Panc1 (cell line): ENCODE results near the gene CASP3.

Experiments
- SIN3A ChIP-seq: IDR thresholded peaks from 2 replicates; pipeline ENCODE4 v1.6.1; 2012; ENCODE audit warnings: low read depth, mild to moderate bottlenecking, low read length, moderate library complexity, borderline replicate concordance; ENCODE audit not compliant: insufficient read depth
- TF ChIP-seq, protein P1 (sequence below): fragments of 450-650 bp; IDR thresholded peaks from 2 replicates; pipeline ENCODE4 v1.5.1; 2017; ENCODE audit warnings: mild to moderate bottlenecking

DNA sequence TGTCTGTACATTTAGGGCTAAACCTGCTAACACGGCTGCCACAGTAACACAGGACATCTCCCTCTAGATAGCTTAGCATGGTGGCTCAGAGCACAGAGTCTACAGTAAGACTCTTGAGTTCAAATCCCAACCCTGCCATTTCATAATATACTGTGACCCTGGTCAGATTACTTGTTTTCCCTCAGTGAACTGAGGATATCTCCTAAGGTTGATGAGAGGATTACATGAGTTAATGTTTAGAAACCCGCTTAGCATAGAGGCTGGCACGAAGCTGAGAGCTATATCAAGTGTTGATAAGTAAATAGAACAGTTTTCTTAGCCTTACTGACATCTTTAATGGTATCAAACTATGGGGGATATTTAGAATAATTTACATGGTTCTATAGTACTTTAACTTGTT is 37.2 kb downstream of the CASP3 start:
- TF ChIP-seq, protein P1, sequence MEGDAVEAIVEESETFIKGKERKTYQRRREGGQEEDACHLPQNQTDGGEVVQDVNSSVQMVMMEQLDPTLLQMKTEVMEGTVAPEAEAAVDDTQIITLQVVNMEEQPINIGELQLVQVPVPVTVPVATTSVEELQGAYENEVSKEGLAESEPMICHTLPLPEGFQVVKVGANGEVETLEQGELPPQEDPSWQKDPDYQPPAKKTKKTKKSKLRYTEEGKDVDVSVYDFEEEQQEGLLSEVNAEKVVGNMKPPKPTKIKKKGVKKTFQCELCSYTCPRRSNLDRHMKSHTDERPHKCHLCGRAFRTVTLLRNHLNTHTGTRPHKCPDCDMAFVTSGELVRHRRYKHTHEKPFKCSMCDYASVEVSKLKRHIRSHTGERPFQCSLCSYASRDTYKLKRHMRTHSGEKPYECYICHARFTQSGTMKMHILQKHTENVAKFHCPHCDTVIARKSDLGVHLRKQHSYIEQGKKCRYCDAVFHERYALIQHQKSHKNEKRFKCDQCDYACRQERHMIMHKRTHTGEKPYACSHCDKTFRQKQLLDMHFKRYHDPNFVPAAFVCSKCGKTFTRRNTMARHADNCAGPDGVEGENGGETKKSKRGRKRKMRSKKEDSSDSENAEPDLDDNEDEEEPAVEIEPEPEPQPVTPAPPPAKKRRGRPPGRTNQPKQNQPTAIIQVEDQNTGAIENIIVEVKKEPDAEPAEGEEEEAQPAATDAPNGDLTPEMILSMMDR, result no peak
- no peak for TF ChIP-seq SIN3A
